Ectodermal cell (in vitro differentiated cells): ENCODE measurements around the gene GABBR2.

ENCODE experiments used
- H3K27ac ChIP-seq: 2 replicates; pipeline ENCODE4 v1.7.0; 2013; ENCODE audit warnings: mild to moderate bottlenecking, low read depth, low read length; ENCODE audit not compliant: insufficient read depth, poor library complexity, severe bottlenecking
- H3K27me3 ChIP-seq: 2 replicates; pipeline ENCODE4 v1.7.0; 2013; ENCODE audit warnings: mild to moderate bottlenecking, low read length; ENCODE audit not compliant: insufficient read depth, control insufficient read depth, poor library complexity, severe bottlenecking
- H3K36me3 ChIP-seq: one replicate; pipeline ENCODE4 v1.7.0; 2013; ENCODE audit warnings: low read length; ENCODE audit not compliant: control insufficient read depth, insufficient read depth
- H3K4me1 ChIP-seq: one replicate; pipeline ENCODE4 v1.7.0; 2013; ENCODE audit warnings: low read length; ENCODE audit not compliant: control insufficient read depth, insufficient read depth
- H3K4me3 ChIP-seq: 2 replicates; pipeline ENCODE4 v1.7.0; 2013; ENCODE audit warnings: low read depth, low read length, control low read depth; ENCODE audit not compliant: insufficient read depth
- H3K9me3 ChIP-seq: 2 replicates; pipeline ENCODE4 v1.7.0; 2013; ENCODE audit warnings: mild to moderate bottlenecking, low read length, moderate library complexity; ENCODE audit not compliant: control insufficient read depth
- WGBS, 2 experiments: methylation state at CpG; one replicate each; pipeline ENCODE4 v1.1.7; 2013; ENCODE audit warnings: missing lambda C conversion rate in 2 of 2; 5-methylcytosine and 5-hydroxymethylcytosine counted together

The GABBR2 gene

DNA sequence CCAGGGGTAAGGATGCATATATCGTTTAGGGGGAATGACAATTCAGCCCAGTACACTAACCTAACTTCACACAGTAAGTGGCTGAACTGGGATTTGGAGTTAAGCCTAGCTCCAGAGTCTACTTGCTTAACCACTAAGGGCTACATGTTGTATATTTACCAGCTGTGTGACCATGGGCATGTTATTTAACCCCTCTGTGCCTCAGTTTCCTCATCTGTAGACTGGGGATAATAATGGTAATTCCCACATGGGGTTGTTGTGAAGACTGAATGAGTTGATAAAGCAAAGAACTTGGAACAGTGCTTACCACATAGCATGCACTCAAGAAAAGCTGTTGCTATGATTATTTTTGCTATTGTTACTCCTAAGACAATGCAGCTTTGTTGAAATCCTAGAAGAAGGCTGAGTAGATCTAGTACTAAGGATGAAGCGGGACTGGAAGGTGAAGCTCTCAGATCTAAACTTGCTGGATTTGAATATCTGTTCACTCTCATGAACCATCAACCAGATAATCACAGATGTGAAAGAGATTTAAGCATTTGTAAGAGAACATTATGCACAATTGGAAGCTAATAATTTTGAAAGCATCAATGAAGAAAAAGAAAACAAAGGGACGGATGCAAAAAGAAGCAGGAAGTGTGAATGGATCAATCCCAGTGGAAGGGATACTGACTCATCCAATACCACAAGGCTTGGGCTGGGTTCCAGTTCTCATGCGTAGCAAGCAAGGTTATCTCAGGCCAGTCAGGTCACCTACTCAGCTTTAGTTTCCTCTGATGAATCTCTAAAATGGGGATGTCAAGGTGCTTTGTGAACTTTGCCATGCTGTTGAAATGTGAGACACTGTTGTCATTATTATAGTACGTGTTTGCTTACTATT, 374.8 kb downstream of the GABBR2 start:
- no peaks in the 10 kb centered on the region for H3K4me1 ChIP-seq
- WGBS, 2 experiments, result 93 to 95% methylated on average over 5 of the region's 5 CpGs
- H3K4me3 ChIP-seq, result no peak overlapping the region
- no peaks in the 10 kb centered on the region for H3K36me3 ChIP-seq
- no peak overlapping the region for H3K27ac ChIP-seq
- no peaks in the 10 kb centered on the region for H3K27me3 ChIP-seq
- H3K9me3 ChIP-seq, result no peaks in the 10 kb centered on the region

DNA sequence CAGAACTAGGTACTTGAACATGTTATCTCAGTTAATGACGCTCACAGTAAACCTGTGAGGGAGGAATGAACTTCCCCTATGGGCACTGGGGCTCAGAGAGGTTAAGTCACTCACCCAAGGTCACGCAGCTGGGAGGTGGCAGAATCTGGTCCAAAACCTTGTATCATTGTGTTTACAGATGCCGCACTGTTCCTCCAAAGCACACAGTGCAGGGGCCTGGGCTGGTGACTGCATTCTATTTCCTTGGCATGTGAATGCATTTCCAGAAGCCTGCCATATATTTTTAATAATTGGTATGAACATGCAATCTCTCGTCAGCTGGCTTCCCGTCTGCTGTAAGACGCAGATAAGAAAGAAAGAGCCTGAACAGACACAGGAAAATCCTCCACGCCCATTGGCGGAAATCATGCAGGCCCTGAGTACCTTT, 376.3 kb downstream of the GABBR2 start:
- WGBS, 2 experiments, result 93 to 96% methylated on average over 8 of the region's 8 CpGs
- Histone ChIP-seq H3K27me3 (peaks cover 3% of the 10 kb centered on the region), H3K9me3 (no peaks in the 10 kb centered on the region), H3K4me3 (no peak overlapping the region), H3K4me1 (no peaks in the 10 kb centered on the region), H3K27ac (no peak overlapping the region), H3K36me3 (no peaks in the 10 kb centered on the region)

DNA sequence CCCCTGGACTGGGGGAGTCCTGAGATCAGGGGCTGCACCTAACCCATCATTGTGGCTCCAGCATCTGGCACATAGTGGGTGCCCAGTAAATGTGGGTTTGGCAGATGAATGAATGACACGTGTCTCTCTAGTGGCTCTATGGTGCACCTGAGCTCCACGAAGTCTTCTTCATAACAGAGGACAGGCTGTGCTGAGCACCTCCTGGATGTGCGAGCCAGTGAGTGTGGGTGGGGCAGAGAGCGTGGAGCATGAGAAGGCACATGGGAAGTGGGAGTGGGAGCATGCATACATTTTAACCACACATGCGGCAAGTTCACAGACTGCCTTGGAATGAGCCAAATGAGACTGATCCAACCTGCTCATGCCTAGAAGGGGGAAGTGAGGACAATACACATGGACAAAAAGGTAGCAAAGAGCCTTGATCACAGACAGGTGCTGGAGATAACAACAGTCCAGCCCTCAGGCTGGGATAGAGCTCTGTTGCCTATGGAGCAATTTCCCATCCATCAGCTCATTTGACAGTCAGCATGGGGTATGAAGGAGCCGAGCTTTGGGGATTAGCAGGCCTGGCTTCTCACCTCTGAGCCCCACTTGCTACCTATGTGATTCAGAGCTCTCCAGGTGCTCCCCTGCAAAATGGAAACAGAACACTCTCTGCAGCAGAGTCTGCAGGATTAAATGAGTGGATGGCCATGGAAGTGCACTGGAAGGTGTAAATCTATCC, 377.0 kb downstream of the GABBR2 start:
- Histone ChIP-seq H3K27ac (no peak overlapping the region), H3K4me1 (no peaks in the 10 kb centered on the region), H3K4me3 (no peak overlapping the region), H3K9me3 (no peaks in the 10 kb centered on the region), H3K27me3 (peaks cover 3% of the 10 kb centered on the region), H3K36me3 (no peaks in the 10 kb centered on the region)
- WGBS, 2 experiments, result 86 to 87% methylated on average over 6 of the region's 6 CpGs

DNA sequence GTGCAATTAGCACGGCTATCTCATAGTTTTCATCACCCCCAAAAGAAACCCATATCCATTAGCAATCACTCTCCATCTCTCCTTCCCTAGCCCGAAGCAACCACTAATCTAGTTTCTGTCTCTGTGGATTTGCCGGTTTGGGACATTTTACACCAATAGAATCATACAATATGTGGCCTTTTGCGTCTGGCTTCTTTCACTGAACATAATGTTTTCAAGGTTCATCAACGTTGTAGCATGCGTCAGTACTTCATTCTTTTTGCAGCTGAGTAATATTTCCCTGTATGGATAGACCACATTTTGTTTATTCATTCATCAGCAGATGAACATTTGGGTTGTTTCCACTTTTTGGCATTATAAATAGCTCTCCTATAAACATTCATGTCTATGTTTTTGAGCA, 377.9 kb downstream of the GABBR2 start:
- Histone ChIP-seq H3K4me1 (no peaks in the 10 kb centered on the region), H3K4me3 (no peak overlapping the region), H3K27me3 (peaks cover 3% of the 10 kb centered on the region), H3K9me3 (no peaks in the 10 kb centered on the region), H3K27ac (no peak overlapping the region), H3K36me3 (no peaks in the 10 kb centered on the region)
- WGBS, 2 experiments, result 93% methylated on average over 6 of the region's 6 CpGs

GRCh38 chr9:98329904-98330303, 378.8 kb downstream of the GABBR2 start:
- 86 to 89% methylated on average over 4 of the region's 4 CpGs for WGBS, 2 experiments

DNA sequence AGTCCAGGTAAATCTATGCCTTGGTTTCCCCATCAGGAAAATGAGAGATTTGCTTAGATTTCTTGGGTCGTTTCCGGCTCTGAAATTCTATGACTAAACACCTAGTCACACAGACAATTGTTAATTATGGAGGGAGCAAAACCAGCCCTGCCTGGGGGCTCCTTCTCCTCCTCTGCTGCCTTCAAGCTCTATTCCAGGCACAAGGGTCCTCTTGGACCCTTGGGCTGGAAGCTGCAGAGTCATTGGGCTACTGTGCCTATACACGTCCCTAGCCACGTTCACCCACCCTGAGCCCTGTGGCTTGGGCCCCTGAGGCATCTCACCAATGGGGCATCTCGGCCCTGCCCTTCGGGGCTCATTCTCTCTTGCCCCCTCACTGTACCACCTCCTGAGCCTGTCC, 379.5 kb downstream of the GABBR2 start:
- 93 to 95% methylated on average over 6 of the region's 6 CpGs for WGBS, 2 experiments
- H3K4me3 ChIP-seq, result no peak overlapping the region
- no peak overlapping the region for H3K27ac ChIP-seq
- no peaks in the 10 kb centered on the region for H3K4me1 ChIP-seq
- no peaks in the 10 kb centered on the region for H3K36me3 ChIP-seq
- peaks cover 3% of the 10 kb centered on the region for H3K27me3 ChIP-seq
- no peaks in the 10 kb centered on the region for H3K9me3 ChIP-seq

More at GRCh38 chr9:98329904-98330303, 378.8 kb downstream of the GABBR2 start:
- Histone ChIP-seq H3K36me3 (no peaks in the 10 kb centered on the region), H3K27me3 (peaks cover 3% of the 10 kb centered on the region), H3K4me3 (no peak overlapping the region), H3K4me1 (no peaks in the 10 kb centered on the region), H3K27ac (no peak overlapping the region), H3K9me3 (no peaks in the 10 kb centered on the region)

DNA sequence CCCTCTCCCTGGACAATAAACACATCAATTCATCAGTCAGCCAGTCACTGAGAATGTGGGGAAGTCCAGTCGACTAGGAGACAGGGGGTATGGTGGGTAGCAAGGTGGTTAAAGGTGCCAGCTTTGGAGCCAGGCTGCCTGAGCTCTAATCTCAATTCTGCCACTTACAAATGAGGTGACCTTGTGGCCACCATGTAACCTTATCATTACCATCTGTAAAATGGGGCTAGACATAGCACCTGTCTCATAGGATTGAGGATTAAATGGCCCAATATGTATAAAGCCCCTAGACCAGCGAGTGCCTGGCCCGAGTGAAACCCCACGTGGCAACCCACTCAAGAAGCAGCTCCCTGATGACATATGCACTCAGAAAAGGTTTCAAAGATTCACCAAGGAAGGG, 380.0 kb downstream of the GABBR2 start:
- Histone ChIP-seq H3K9me3 (no peaks in the 10 kb centered on the region), H3K27ac (no peak overlapping the region), H3K4me3 (no peak overlapping the region), H3K36me3 (no peaks in the 10 kb centered on the region), H3K27me3 (peaks cover 3% of the 10 kb centered on the region), H3K4me1 (no peaks in the 10 kb centered on the region)
- 81 to 91% methylated on average over 3 to 4 of the region's 4 CpGs for WGBS, 2 experiments

GRCh38 chr9:98328141-98328540, 380.6 kb downstream of the GABBR2 start:
- 93 to 95% methylated on average over 7 of the region's 7 CpGs for WGBS, 2 experiments
- H3K27ac ChIP-seq, result no peak overlapping the region
- H3K27me3 ChIP-seq, result peaks cover 3% of the 10 kb centered on the region
- H3K4me1 ChIP-seq, result no peaks in the 10 kb centered on the region
- no peaks in the 10 kb centered on the region for H3K36me3 ChIP-seq
- no peaks in the 10 kb centered on the region for H3K9me3 ChIP-seq
- H3K4me3 ChIP-seq, result no peak overlapping the region

- H3K4me1 ChIP-seq, result no peaks in the 10 kb centered on the region
- H3K27me3 ChIP-seq, result peaks cover 3% of the 10 kb centered on the region
- no peaks in the 10 kb centered on the region for H3K9me3 ChIP-seq
- H3K4me3 ChIP-seq, result no peak overlapping the region
- H3K36me3 ChIP-seq, result no peaks in the 10 kb centered on the region
- 82 to 95% methylated on average over 3 to 4 of the region's 4 CpGs for WGBS, 2 experiments
- H3K27ac ChIP-seq, result no peak overlapping the region
These were observed 381.5 kb downstream of the GABBR2 start for GRCh38 chr9:98327249-98327561.

GRCh38 chr9:98326459-98327248, 382.1 kb downstream of the GABBR2 start:
- Histone ChIP-seq H3K36me3 (no peaks in the 10 kb centered on the region), H3K27ac (no peak overlapping the region), H3K4me1 (no peaks in the 10 kb centered on the region), H3K27me3 (peaks cover 3% of the 10 kb centered on the region), H3K9me3 (no peaks in the 10 kb centered on the region), H3K4me3 (no peak overlapping the region)
- WGBS, 2 experiments, result 91 to 95% methylated on average over 3 of the region's 3 CpGs
